Peyer's patch (tissue), 4 donors: ENCODE measurements around the gene TNPO3. TPM values are rescaled to one million over a fixed set of nuclear protein-coding genes. Genes with fewer than 3 reads are reported as not detected.

ENCODE experiments used
- DNase-seq, 3 donors: peaks; one replicate each; pipeline ENCODE4 v3.0.0-alpha.2; 2017 to 2019
- H3K27ac ChIP-seq, 4 donors: fragments of 200-600 bp; sonication (generic); one replicate each; pipeline ENCODE4 v1.5.1; 2016 to 2019
- H3K27me3 ChIP-seq, 2 donors: fragments of 200-600 bp; sonication (generic); one replicate each; pipeline ENCODE4 v1.5.1; 2019
- H3K36me3 ChIP-seq, 3 donors: fragments of 200-600 bp; sonication (generic); one replicate each; pipeline ENCODE4 v1.5.1; 2016 to 2019
- H3K4me1 ChIP-seq, 4 donors: fragments of 200-600 bp; sonication (generic); one replicate each; pipeline ENCODE4 v1.5.1; 2016 to 2019
- H3K4me3 ChIP-seq, 4 donors: fragments of 200-600 bp; sonication (generic); 1 replicate in 3 of 4; 2 replicates in 1 of 4; pipeline ENCODE4 v1.5.1; 2016 to 2019; ENCODE audit warnings: mild to moderate bottlenecking in 1 of 4
- H3K9me3 ChIP-seq, 4 donors: fragments of 200-600 bp; sonication (generic); one replicate each; pipeline ENCODE4 v1.5.1; 2016 to 2019; ENCODE audit warnings: mild to moderate bottlenecking in 1 of 4
- CTCF ChIP-seq, 6 experiments: fragments of 450-650 bp in 4 of 6; fragments of 200-600 bp in 2 of 6; sonication (generic) in 1 of 6; IDR thresholded peaks; one replicate each; pipeline ENCODE4 v1.5.1; 2017 to 2019; ENCODE audit warnings: antibody characterized with exemption in 6 of 6, mild to moderate bottlenecking in 3 of 6, moderate library complexity in 1 of 6
- POLR2A ChIP-seq, 2 donors: fragments of 450-650 bp; IDR thresholded peaks; one replicate each; pipeline ENCODE4 v1.5.1; 2017; ENCODE audit warnings: antibody characterized with exemption in 2 of 2, mild to moderate bottlenecking in 2 of 2, moderate library complexity in 2 of 2
- total RNA-seq, 4 donors: library from RNA; depleted of rRNA; stranded (reverse); fragments of >200 nt; gene quantifications; one replicate each; pipeline ENCODE4 v1.1.0, GENCODE V29; 2016

TNPO3 gene
- total RNA-seq, 4 donors from 2014 or later, result 25.2 to 55.3 (median 42.1) TPM

- no peak overlapping the region for H3K4me3 ChIP-seq
- no peaks in the 10 kb centered on the region for H3K9me3 ChIP-seq
- no peaks in the 10 kb centered on the region for H3K4me1 ChIP-seq
- H3K27me3 ChIP-seq, result no peaks in the 10 kb centered on the region
- H3K36me3 ChIP-seq, result no peaks in the 10 kb centered on the region
- H3K27ac ChIP-seq, result no peak overlapping the region
- no peak for TF ChIP-seq CTCF (IDR thresholded peaks at IDR 0.05)
- no peak for TF ChIP-seq POLR2A (IDR thresholded peaks at IDR 0.05)
- no peak for DNase-seq
Measured at GRCh38 chr7:129021656-129022055, 33.3 kb downstream of the TNPO3 start.

GRCh38 chr7:129017933-129018538, 36.9 kb downstream of the TNPO3 start:
- peak overlapping the region in 1 of 4 donors; percentile 43 for H3K27ac ChIP-seq
- DNase-seq, result no peak
- H3K4me3 ChIP-seq, result no peak overlapping the region

GRCh38 chr7:129017264-129017663, 37.6 kb downstream of the TNPO3 start:
- Histone ChIP-seq H3K27me3 (no peaks in the 10 kb centered on the region), H3K36me3 (peaks cover 0 to 30% (median 0%) of the 10 kb centered on the region in 3 donors), H3K27ac (peak overlapping the region in 1 of 4 donors; percentile 43), H3K9me3 (no peaks in the 10 kb centered on the region), H3K4me1 (no peaks in the 10 kb centered on the region), H3K4me3 (no peak overlapping the region)
- DNase-seq, result no peak
- no peak for TF ChIP-seq POLR2A (IDR thresholded peaks at IDR 0.05)
- TF ChIP-seq CTCF (IDR thresholded peaks at IDR 0.05), result no peak

More at GRCh38 chr7:129017933-129018538, 36.9 kb downstream of the TNPO3 start:
- no peak for TF ChIP-seq POLR2A (IDR thresholded peaks at IDR 0.05)
- H3K27me3 ChIP-seq, result no peaks in the 10 kb centered on the region
- H3K36me3 ChIP-seq, result peaks cover 0 to 30% (median 0%) of the 10 kb centered on the region in 3 donors
- H3K4me1 ChIP-seq, result no peaks in the 10 kb centered on the region
- H3K9me3 ChIP-seq, result no peaks in the 10 kb centered on the region

GRCh38 chr7:129014501-129015101, 40.3 kb downstream of the TNPO3 start:
- Histone ChIP-seq H3K4me1 (no peaks in the 10 kb centered on the region), H3K27ac (no peak overlapping the region), H3K4me3 (no peak overlapping the region), H3K27me3 (no peaks in the 10 kb centered on the region), H3K36me3 (peaks cover 0 to 50% (median 0%) of the 10 kb centered on the region in 3 donors), H3K9me3 (no peaks in the 10 kb centered on the region)
- DNase-seq, result no peak
- TF ChIP-seq POLR2A (IDR thresholded peaks at IDR 0.05), result no peak
- TF ChIP-seq CTCF (IDR thresholded peaks at IDR 0.05), result no peak

GRCh38 chr7:129013048-129013724, 41.7 kb downstream of the TNPO3 start:
- Histone ChIP-seq H3K9me3 (no peaks in the 10 kb centered on the region), H3K27me3 (no peaks in the 10 kb centered on the region), H3K4me1 (peaks cover 0 to 7% (median 0%) of the 10 kb centered on the region in 4 donors), H3K4me3 (no peak overlapping the region), H3K27ac (no peak overlapping the region), H3K36me3 (peaks cover 0 to 52% (median 0%) of the 10 kb centered on the region in 3 donors)
- no peak for DNase-seq
- no peak for TF ChIP-seq POLR2A (IDR thresholded peaks at IDR 0.05)
- TF ChIP-seq CTCF (IDR thresholded peaks at IDR 0.05), result no peak

GRCh38 chr7:129012641-129013040, 42.3 kb downstream of the TNPO3 start:
- Histone ChIP-seq H3K36me3 (peaks cover 0 to 57% (median 0%) of the 10 kb centered on the region in 3 donors), H3K27me3 (no peaks in the 10 kb centered on the region), H3K9me3 (no peaks in the 10 kb centered on the region), H3K4me1 (peaks cover 0 to 7% (median 0%) of the 10 kb centered on the region in 4 donors), H3K27ac (no peak overlapping the region), H3K4me3 (no peak overlapping the region)
- DNase-seq, result no peak
- no peak for TF ChIP-seq POLR2A (IDR thresholded peaks at IDR 0.05)
- no peak for TF ChIP-seq CTCF (IDR thresholded peaks at IDR 0.05)
